ENCODE measurements around the gene MBNL2.

DNA sequence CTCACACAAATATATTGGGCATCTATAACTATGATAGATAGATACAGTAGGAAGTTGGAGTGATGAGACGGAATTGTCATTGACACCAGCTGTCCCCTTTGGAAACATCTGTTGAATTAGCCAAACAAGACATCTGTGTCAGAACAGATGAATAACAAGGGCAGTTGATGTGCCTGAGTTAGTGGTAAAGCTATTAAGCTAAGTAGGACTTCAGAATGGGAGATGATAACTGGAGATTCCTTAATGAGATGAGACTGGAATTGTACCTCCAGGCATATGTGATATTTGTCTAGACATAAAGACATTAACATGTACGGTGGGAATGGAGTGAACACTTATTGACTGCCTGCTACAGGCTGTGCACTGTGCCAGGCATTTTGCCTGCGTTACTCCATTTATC is 78.7 kb downstream of the MBNL2 start:
- TF ChIP-seq POLR2AphosphoS5 (IDR thresholded peaks at IDR 0.05; ENCODE audit: low read depth, low read length) (no peak), PHF21A (CRISPR knock-in tag; IDR thresholded peaks at IDR 0.05) (no peak), SUZ12 (IDR thresholded peaks at IDR 0.05; ENCODE audit: low read depth, low read length) (no peak), SMARCE1 (IDR thresholded peaks at IDR 0.05; ENCODE audit: borderline replicate concordance) (no peak), ZBTB7A (CRISPR knock-in tag; IDR thresholded peaks at IDR 0.05) (no peak), REPIN1 (CRISPR knock-in tag; IDR thresholded peaks at IDR 0.05; ENCODE audit: borderline replicate concordance, low read depth) (no peak), EZH2 (conservative IDR thresholded peaks at IDR 0.05; ENCODE audit: low read depth, low read length) (no peak)
- TF ChIP-seq, protein P1, sequence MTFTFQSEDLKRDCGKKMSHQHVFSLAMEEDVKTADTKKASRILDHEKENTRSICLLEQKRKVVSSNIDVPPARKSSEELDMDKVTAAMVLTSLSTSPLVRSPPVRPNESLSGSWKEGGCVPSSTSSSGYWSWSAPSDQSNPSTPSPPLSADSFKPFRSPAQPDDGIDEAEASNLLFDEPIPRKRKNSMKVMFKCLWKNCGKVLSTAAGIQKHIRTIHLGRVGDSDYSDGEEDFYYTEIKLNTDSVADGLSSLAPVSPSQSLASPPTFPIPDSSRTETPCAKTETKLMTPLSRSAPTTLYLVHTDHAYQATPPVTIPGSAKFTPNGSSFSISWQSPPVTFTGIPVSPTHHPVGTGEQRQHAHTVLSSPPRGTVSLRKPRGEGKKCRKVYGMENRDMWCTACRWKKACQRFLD (CRISPR knock-in tag; IDR thresholded peaks at IDR 0.05; ENCODE audit: borderline replicate concordance): no peak
